Naive B cell (primary cell): ENCODE measurements around the gene SLCO4A1. TPM values are rescaled to one million over a fixed set of nuclear protein-coding genes. Genes with fewer than 3 reads are reported as not detected.

ENCODE experiments used
- ATAC-seq, 2 donors: fragments of 150-1000 bp; cut with Tn5 transposase; 2 replicates each; pipeline ENCODE4 v1.10.0; 2021; ENCODE audit warnings: low read depth in 2 of 2, mild to moderate bottlenecking in 2 of 2, moderate library complexity in 2 of 2
- DNase-seq: peaks from one replicate; pipeline ENCODE4 v3.0.0; 2022
- H3K27ac Mint-ChIP-seq, 6 donors: one replicate each; pipeline ENCODE4 v1.8.0; 2020 to 2022; ENCODE audit warnings: mild to moderate bottlenecking in 6 of 6, mixed read lengths in 6 of 6, moderate library complexity in 5 of 6, inconsistent platforms in 2 of 6
- H3K27me3 Mint-ChIP-seq, 3 donors: one replicate each; pipeline ENCODE4 v1.8.0; 2021 to 2022; ENCODE audit warnings: mixed read lengths in 3 of 3, mild to moderate bottlenecking in 1 of 3
- H3K36me3 Mint-ChIP-seq, 2 donors: one replicate each; pipeline ENCODE4 v1.8.0; 2020 to 2022; ENCODE audit warnings: mixed read lengths in 2 of 2, inconsistent platforms in 1 of 2, mild to moderate bottlenecking in 1 of 2
- H3K4me1 Mint-ChIP-seq, 3 donors: one replicate each; pipeline ENCODE4 v1.8.0; 2020 to 2022; ENCODE audit warnings: mixed read lengths in 3 of 3, inconsistent platforms in 1 of 3, mild to moderate bottlenecking in 1 of 3, moderate library complexity in 1 of 3
- H3K4me3 Mint-ChIP-seq, 8 donors: one replicate each; pipeline ENCODE4 v1.8.0; 2020 to 2022; ENCODE audit warnings: mild to moderate bottlenecking in 8 of 8, mixed read lengths in 8 of 8, moderate library complexity in 8 of 8, inconsistent platforms in 2 of 8
- H3K9me3 Mint-ChIP-seq, 7 donors: one replicate each; pipeline ENCODE4 v1.8.0; 2020 to 2022; ENCODE audit warnings: mixed read lengths in 7 of 7, mild to moderate bottlenecking in 5 of 7, inconsistent platforms in 2 of 7, moderate library complexity in 1 of 7
- polyA plus RNA-seq, 6 donors: library from polyadenylated mRNA; unstranded; fragments of 300-500 nt; fragmentation: Illumina TruSeq; gene quantifications; one replicate each; pipeline ENCODE4 v1.2.3, GENCODE V29; 2021; ENCODE audit warnings: low read depth in 6 of 6

Gene SLCO4A1
- polyA plus RNA-seq, 6 donors from 2014 or later, result 0.29 to 4.6 (median 0.91) TPM

DNA sequence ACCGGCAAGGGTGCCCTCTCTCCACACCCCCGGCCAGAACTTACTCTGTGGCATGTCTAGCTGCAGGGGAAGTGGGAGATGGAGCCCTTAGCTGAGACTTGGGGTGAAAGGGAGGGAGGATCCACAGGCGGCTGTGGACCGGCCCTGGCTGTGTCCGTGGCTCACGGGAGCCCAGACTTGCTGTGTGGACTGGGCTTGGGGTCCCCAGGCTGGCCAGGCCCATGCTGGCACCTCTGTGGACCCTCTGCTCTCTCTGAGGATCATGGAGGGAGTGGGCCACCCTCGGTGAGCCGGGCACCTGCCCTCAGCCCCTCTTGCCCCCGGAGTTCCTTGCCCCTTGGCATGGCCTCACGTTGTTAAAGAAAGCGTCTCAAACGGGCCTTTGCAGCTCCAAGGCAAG, 57.4 kb downstream of the SLCO4A1 start:
- no peak overlapping the region for H3K27ac Mint-ChIP-seq
- H3K9me3 Mint-ChIP-seq, result peaks cover 0 to 1% (median 0%) of the 10 kb centered on the region in 7 donors
- peaks cover 12 to 33% (median 24%) of the 10 kb centered on the region in 3 donors for H3K27me3 Mint-ChIP-seq
- H3K36me3 Mint-ChIP-seq, result no peaks in the 10 kb centered on the region
- H3K4me1 Mint-ChIP-seq, result peaks cover 0 to 2% (median 0%) of the 10 kb centered on the region in 3 donors
- ATAC-seq (no peak), DNase-seq (no peak)
- H3K4me3 Mint-ChIP-seq, result no peak overlapping the region

DNA sequence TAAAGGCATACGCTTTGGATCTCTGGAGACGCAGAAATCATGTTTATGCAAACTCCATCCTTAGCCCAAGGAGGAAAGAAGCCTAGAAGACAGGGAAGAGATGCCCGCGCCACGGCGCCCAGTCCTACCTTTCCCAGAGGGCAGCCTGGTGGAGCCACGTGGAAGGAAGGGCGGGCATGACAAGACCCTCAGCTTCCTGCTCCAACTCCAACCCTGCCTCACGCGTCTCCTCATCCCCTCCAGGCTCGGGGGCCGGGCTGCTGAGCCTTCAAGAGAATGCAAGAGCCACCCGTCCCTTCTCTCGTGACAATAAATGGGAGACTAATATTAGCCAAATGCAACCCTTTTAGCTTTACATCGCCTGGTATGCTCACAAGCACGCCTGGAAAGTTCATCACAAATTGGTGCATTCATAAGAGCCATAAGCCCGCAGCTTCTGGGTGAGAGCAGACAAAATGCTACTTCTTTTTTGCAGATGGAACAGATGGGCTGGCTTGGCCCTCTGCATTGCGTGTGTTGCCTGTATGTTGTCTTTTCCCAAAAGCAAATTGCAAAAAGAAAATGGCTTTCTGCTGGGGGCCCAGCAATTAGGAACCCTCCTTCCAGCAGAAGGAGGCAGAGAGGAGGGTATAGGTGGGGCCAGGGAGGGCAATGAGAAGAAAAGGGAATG, 58.1 kb downstream of the SLCO4A1 start:
- no peak overlapping the region for H3K27ac Mint-ChIP-seq
- peaks cover 0 to 1% (median 0%) of the 10 kb centered on the region in 7 donors for H3K9me3 Mint-ChIP-seq

DNA sequence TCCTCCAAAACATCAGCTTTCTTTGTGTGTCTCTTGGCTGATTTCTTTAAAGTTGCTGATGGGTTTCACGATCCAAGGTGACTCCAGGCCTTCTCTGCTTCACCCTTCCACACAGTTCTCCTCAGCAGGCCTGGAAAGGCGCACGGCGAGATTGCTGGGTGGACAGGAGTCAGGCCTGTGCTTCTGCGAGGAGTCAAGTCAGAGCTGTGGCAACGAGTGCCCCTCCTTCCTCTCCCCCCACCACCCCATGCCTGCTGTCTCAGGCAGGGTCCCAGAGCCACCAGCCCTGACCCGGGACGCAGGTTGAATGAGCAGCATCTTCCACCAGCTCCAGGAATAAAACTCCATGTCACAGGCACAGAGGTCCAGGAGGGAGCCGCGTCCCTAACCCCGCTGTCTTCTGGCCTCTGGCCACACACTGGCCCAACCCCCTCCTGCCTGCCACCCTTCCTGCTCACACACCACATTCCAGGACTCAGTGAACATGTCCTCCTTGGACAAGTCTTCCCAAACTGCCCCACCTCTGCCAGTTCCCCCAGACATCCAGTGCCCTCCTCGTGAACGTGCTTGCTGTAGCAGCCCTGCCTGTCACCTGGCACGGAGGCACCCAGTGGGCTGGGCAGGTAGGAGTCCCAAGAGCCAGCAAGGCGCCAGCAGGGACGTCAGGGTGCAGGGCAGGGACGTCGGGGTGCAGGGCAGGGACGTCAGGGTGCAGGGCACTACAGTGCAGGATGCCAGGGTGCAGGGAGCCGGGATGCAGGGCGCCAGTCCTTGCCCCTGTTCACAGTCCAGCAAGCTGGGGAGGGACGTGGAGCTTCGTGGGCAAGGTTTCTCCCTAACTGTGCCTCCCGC, 59.1 kb downstream of the SLCO4A1 start:
- DNase-seq (no peak), ATAC-seq (no peak)
- H3K27ac Mint-ChIP-seq, result no peak overlapping the region
- no peaks in the 10 kb centered on the region for H3K36me3 Mint-ChIP-seq
- H3K4me1 Mint-ChIP-seq, result no peaks in the 10 kb centered on the region
- H3K27me3 Mint-ChIP-seq, result peaks cover 11 to 30% (median 23%) of the 10 kb centered on the region in 3 donors
- H3K9me3 Mint-ChIP-seq, result peaks cover 0 to 1% (median 0%) of the 10 kb centered on the region in 7 donors
- no peak overlapping the region for H3K4me3 Mint-ChIP-seq

More for the DNA sequence above, 58.1 kb downstream of the SLCO4A1 start:
- Mint-ChIP-seq H3K36me3 (no peaks in the 10 kb centered on the region), H3K27me3 (peaks cover 16 to 36% (median 27%) of the 10 kb centered on the region in 3 donors), H3K4me1 (peaks cover 0 to 2% (median 0%) of the 10 kb centered on the region in 3 donors), H3K4me3 (no peak overlapping the region)
- no peak for ATAC-seq
- DNase-seq, result no peak

DNA sequence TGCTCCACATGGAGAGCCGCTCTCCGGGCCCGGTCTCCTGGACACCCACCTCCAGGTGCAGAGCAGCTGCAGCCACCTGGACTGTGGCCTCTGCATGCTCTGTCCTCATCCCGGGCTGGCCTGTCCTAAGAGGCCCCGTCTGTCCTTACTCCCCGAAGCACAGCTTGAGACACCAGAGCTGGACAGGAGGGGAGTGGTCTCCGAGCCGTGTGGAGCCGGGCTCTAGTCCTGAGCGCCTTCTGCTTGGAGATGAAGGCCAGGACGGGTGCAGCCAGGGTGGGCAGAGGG, 59.7 kb downstream of the SLCO4A1 start:
- H3K27ac Mint-ChIP-seq, result no peak overlapping the region
- ATAC-seq, result no peak
- H3K4me1 Mint-ChIP-seq, result no peaks in the 10 kb centered on the region
- H3K4me3 Mint-ChIP-seq, result no peak overlapping the region
- H3K9me3 Mint-ChIP-seq, result peaks cover 0 to 1% (median 0%) of the 10 kb centered on the region in 7 donors
- peaks cover 11 to 35% (median 28%) of the 10 kb centered on the region in 3 donors for H3K27me3 Mint-ChIP-seq
- no peak for DNase-seq
- H3K36me3 Mint-ChIP-seq, result no peaks in the 10 kb centered on the region

DNA sequence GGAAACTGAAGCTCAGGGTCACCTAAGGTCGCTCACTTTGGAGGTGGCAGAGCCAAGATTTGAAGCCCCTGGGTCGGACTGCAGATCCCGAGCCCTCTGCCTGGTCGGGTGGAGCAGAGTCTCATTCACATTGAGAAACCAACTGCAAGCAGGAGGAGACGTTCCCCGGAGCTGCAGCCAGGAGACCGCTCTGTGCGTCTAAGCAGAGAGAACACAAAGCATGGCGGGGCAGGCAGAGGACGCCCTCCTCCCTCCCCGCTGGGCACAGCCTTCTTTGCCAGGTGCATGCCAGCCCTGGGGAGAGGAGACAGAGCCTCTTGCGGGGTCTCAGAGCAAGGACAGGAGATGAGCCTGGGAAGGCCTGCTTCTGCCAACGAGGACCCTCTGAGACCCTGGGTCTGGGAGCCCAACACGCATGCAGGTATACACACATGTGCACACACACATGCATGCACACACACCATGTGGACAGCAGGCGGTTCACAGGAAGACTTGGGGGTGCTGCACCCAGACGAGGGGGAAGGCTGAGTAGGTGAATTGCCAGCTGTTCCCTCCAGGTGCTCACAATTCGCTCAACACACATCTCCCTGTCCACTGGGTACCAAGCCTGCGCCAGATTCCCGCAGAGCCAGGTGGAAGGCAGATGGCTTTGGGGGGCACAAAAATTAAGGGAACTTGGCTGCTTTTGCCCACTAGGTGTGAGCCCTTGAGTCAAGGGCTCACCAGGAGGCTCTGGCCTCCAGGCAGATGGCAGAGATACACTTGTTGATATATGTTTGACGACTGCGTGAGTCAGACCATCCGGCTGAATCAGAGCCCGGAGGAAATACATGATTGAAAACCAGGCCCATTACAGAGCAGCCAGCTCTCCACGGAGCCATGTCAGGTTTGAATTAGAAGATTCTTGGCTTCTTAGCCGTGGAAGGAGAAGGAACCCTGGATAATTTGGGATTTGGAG, 60.9 kb downstream of the SLCO4A1 start:
- peaks cover 11 to 41% (median 34%) of the 10 kb centered on the region in 3 donors for H3K27me3 Mint-ChIP-seq
- no peaks in the 10 kb centered on the region for H3K36me3 Mint-ChIP-seq
- H3K27ac Mint-ChIP-seq, result peak overlapping the region in 2 of 6 donors; percentile 32 to 71
- DNase-seq (no peak), ATAC-seq (peak in 1 of 2 donors; percentile 32)
- peaks cover 0 to 1% (median 0%) of the 10 kb centered on the region in 7 donors for H3K9me3 Mint-ChIP-seq
- H3K4me3 Mint-ChIP-seq, result no peak overlapping the region
- no peaks in the 10 kb centered on the region for H3K4me1 Mint-ChIP-seq

DNA sequence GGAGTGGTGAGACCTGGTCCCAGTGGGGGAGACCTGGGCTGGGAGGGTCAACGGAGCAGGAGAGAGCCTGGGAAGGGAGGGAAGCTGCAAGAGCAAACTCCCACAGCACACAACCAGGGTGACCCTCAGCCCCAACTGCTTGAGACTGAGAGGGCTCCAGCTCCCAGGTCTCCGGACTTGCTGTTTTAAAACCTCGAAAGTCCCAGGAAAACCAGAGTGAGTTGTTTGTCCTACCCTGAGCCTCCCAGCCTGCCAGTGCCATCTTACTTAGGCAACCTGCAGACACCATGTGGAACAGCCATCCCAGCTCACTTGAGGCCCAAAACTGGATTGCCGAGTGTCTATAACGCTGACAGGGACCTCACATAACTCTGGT, 61.5 kb downstream of the SLCO4A1 start:
- Mint-ChIP-seq H3K4me1 (no peaks in the 10 kb centered on the region), H3K27me3 (peaks cover 11 to 43% (median 36%) of the 10 kb centered on the region in 3 donors), H3K4me3 (no peak overlapping the region), H3K36me3 (no peaks in the 10 kb centered on the region), H3K27ac (peak overlapping the region in 2 of 6 donors; percentile 32 to 71), H3K9me3 (peaks cover 0 to 1% (median 0%) of the 10 kb centered on the region in 7 donors)
- DNase-seq, result no peak
- no peak for ATAC-seq

DNA sequence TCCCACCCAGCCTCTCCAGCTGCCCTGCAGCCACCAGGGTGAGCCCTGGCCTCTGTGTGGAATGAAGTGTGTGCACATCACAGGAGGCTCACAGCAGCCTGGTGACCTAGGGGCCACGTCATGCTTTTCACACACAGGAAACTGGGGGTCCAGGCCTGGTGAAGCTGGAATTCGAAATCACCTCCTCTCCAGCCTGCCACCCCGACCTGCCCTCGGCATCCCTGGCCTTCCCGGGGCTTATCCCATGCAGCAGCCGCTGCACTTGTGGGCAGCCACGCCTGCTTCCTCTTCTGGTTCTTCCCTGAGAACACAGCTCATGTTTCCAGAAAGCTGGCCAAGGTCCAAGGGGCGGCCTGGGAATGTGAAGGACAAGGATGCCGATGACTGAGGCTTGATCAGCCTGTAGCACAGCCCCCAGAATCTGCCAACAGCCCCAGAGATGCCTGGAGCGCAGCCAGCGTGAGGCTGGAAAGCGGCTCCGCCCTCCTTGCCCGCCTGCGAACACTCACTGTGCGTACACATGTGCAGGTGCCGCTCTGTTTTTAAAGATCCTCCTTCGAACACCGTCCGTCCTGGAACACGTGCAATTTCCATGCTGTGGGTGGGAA, 62.1 kb downstream of the SLCO4A1 start:
- Mint-ChIP-seq H3K9me3 (peaks cover 0 to 1% (median 0%) of the 10 kb centered on the region in 7 donors), H3K4me1 (no peaks in the 10 kb centered on the region), H3K36me3 (no peaks in the 10 kb centered on the region), H3K4me3 (no peak overlapping the region), H3K27me3 (peaks cover 11 to 43% (median 37%) of the 10 kb centered on the region in 3 donors), H3K27ac (peak overlapping the region in 1 of 6 donors; percentile 46)
- DNase-seq, result no peak
- no peak for ATAC-seq

DNA sequence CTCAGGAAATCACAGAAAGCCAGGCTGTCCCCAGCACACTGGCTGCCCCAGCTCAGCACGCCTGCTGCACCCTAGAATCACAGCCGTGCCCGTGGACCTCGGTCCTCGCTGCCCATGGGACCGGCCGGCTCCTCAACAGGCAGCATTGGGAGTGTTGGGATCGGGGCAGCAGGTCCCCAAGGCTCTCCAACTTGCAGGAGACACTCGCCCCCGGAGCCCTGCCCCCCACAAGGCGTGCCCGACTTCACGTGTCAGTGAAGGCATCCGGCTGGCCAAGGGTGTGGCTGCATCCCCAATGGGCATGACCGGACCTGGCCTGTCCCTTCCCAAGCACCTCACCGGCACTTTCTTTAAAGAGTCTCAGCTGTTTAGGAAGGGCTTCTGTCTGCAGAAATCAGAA, 63.3 kb downstream of the SLCO4A1 start:
- H3K27ac Mint-ChIP-seq, result no peak overlapping the region
- H3K36me3 Mint-ChIP-seq, result no peaks in the 10 kb centered on the region
- H3K9me3 Mint-ChIP-seq, result peaks cover 0 to 1% (median 0%) of the 10 kb centered on the region in 7 donors
- H3K27me3 Mint-ChIP-seq, result peaks cover 17 to 55% (median 49%) of the 10 kb centered on the region in 3 donors
- no peak overlapping the region for H3K4me3 Mint-ChIP-seq
- H3K4me1 Mint-ChIP-seq, result no peaks in the 10 kb centered on the region
- ATAC-seq (no peak), DNase-seq (no peak)

DNA sequence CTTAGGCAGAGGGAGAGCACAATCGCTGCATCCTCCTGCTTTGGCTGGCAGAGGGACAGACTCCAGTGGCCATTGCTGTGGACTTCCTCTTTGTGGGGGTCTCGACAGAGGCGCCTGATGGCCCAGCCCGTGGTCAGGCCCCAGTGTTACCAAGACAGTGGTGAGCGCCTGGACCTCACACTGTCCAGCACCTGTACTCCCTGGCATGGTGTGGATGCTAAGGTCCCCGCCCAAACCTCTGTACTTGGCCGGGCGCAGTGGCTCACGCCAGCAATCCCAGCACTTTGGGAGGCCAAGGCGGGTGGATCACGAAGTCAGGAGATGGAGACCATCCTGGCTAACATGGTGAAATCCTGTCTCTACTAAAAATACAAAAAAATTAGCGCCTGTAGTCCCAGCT, 64.0 kb downstream of the SLCO4A1 start:
- Mint-ChIP-seq H3K9me3 (peaks cover 0 to 1% (median 0%) of the 10 kb centered on the region in 7 donors), H3K27ac (no peak overlapping the region), H3K4me1 (no peaks in the 10 kb centered on the region), H3K36me3 (no peaks in the 10 kb centered on the region), H3K27me3 (peaks cover 17 to 54% (median 53%) of the 10 kb centered on the region in 3 donors), H3K4me3 (no peak overlapping the region)
- ATAC-seq, result no peak
- no peak for DNase-seq

DNA sequence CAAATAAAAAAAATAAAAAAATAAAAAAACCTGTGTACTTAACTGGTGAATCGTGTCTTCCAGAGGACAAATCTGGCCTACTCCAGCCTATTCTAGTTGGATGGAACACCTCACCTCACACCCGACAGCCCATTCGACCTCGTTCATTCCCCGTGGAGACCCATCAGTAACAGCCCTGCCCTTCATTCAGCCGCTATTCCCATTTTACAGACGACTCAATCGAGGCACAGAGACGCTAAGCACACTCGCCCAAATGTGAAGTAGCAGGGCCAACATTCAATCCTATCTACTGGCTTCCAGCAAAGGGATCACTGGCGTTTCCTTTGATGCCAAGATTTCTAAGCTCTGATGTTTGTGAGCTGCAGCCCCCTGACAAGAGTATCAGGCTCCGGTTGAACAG, 64.6 kb downstream of the SLCO4A1 start:
- Mint-ChIP-seq H3K27ac (no peak overlapping the region), H3K36me3 (no peaks in the 10 kb centered on the region), H3K27me3 (peaks cover 17 to 59% (median 49%) of the 10 kb centered on the region in 3 donors), H3K4me1 (peaks cover 0 to 2% (median 0%) of the 10 kb centered on the region in 3 donors), H3K4me3 (no peak overlapping the region), H3K9me3 (no peaks in the 10 kb centered on the region)
- no peak for ATAC-seq
- DNase-seq, result no peak

DNA sequence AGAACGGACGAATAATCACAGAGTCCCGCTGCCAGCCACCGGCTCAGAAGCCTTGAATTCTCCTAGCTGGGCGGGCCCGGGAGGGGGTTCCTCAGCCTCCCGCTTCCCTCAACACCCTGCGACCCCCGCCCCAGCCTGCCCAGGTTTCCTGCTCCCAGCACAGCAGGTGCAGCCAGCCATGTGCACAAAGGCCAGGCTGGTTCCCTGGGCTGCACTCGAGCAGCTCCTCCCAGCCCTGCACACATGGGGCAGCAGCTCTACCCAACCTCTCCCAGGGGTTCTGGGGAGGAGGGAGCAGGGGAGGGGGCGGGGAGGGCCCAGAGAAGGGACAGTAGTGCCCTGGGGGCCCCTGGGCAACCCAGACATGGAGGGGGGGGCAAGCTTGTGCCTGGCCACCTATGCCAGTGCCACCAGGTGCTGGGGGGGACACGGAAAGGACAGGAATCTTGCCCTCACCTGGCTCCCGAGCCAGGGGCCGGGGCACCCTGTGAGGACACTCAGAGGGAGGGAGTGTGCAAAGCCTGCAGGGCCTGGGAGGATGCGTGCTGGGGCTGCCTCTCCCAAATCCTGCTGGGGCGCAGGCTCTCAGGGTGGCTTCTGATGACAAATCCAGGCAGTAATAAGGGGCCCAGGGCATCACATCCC, 65.1 kb downstream of the SLCO4A1 start:
- Mint-ChIP-seq H3K27ac (no peak overlapping the region), H3K27me3 (peaks cover 17 to 65% (median 49%) of the 10 kb centered on the region in 3 donors), H3K36me3 (no peaks in the 10 kb centered on the region), H3K9me3 (no peaks in the 10 kb centered on the region), H3K4me1 (peaks cover 0 to 2% (median 0%) of the 10 kb centered on the region in 3 donors), H3K4me3 (no peak overlapping the region)
- DNase-seq (no peak), ATAC-seq (no peak)

DNA sequence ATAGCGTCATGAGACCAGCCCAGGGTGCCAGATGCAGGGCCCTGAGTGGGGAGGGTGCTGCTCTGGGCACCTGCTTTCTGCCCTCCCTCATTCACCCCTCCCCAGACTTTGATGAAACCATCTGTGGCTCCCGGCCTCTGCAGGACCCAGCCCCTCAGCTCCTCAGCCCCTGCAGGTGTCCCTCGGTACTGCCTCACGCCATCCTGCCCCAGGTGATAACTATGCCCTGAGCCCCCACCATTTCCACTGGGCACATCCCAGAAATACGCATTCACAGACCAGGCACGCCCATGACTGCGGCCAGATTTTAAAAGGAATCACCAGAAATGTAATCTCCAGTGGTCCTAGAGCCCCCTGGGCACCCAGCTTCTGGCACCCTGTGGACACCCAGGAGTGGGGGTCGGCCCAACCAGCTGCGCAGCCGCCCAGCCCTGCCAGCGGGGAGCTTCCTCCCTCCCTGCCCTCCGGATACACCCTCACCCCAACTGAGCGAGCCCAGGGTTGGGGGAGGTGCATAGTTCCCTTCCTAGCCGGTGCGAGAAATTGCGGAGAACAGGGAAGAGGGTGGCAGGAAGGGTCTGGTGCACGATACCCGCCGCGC, 65.7 kb downstream of the SLCO4A1 start:
- Mint-ChIP-seq H3K27me3 (peaks cover 17 to 71% (median 49%) of the 10 kb centered on the region in 3 donors), H3K27ac (no peak overlapping the region), H3K36me3 (no peaks in the 10 kb centered on the region), H3K4me1 (peaks cover 0 to 2% (median 0%) of the 10 kb centered on the region in 3 donors), H3K9me3 (no peaks in the 10 kb centered on the region), H3K4me3 (no peak overlapping the region)
- peak; percentile 16 for DNase-seq
- peak; percentile 60 to 64 for ATAC-seq
